Kidney tubule cell (primary cell): ENCODE results near the gene PHF21A.
"Not testable (repeated sequence)": the region's sequence is repeated elsewhere in the genome, so short reads cannot be mapped to it uniquely, and the experiment has no call there.

Experiments used
- DNase-seq: peaks from one replicate; pipeline ENCODE4 v3.0.0-alpha.2; 2018; ENCODE audit warnings: low spot score

The PHF21A gene

GRCh38 chr11:45982656-45983470 lies 138.4 kb downstream of the PHF21A start:
- peak; percentile 29 for DNase-seq

GRCh38 chr11:45981826-45982225 lies 139.4 kb downstream of the PHF21A start:
- DNase-seq: not testable (repeated sequence)

- DNase-seq: no peak
Measured at GRCh38 chr11:45974806-45975205, 146.4 kb downstream of the PHF21A start.

GRCh38 chr11:45973601-45974000 lies 147.7 kb downstream of the PHF21A start:
- DNase-seq: no peak

GRCh38 chr11:45968901-45969300 lies 152.4 kb downstream of the PHF21A start:
- DNase-seq: no peak

- DNase-seq: no peak
Measured at GRCh38 chr11:45967506-45967905, 153.7 kb downstream of the PHF21A start.

- peak; percentile 77 for DNase-seq
Measured at GRCh38 chr11:45964911-45965389, 156.3 kb downstream of the PHF21A start.

- DNase-seq: no peak
Measured at GRCh38 chr11:45961751-45962240, 159.5 kb downstream of the PHF21A start.

GRCh38 chr11:45960387-45961095 lies 160.7 kb downstream of the PHF21A start:
- no peak for DNase-seq

GRCh38 chr11:45959851-45960250 lies 161.4 kb downstream of the PHF21A start:
- DNase-seq: no peak

GRCh38 chr11:45949992-45950407 lies 171.3 kb downstream of the PHF21A start:
- DNase-seq: no peak

- DNase-seq: peak; percentile 36
Measured at GRCh38 chr11:45948356-45948755, 172.9 kb downstream of the PHF21A start.

GRCh38 chr11:45947885-45948284 lies 173.4 kb downstream of the PHF21A start:
- no peak for DNase-seq

GRCh38 chr11:45945397-45945999 lies 175.8 kb downstream of the PHF21A start:
- no peak for DNase-seq

GRCh38 chr11:45942381-45942780 lies 178.9 kb downstream of the PHF21A start:
- peak; percentile 77 for DNase-seq

GRCh38 chr11:45941285-45941684 lies 180.0 kb downstream of the PHF21A start:
- no peak for DNase-seq

- peak; percentile 19 for DNase-seq
Measured at GRCh38 chr11:45939836-45940235, 181.4 kb downstream of the PHF21A start.

- no peak for DNase-seq
Measured at GRCh38 chr11:45937916-45938315, 183.3 kb downstream of the PHF21A start.

GRCh38 chr11:45936511-45937054 lies 184.7 kb downstream of the PHF21A start:
- DNase-seq: no peak

GRCh38 chr11:45935349-45936064 lies 185.7 kb downstream of the PHF21A start:
- DNase-seq: no peak

- no peak for DNase-seq
Measured at GRCh38 chr11:45934580-45935318, 186.5 kb downstream of the PHF21A start.
